Hepatocyte (in vitro differentiated cells): ENCODE data around the gene PTDSS2. TPM values are rescaled to one million over a fixed set of nuclear protein-coding genes. Genes with fewer than 3 reads are reported as not detected.

ENCODE experiments used
- DNase-seq: peaks from one replicate; pipeline ENCODE4 v3.0.0-alpha.2; 2016; ENCODE audit warnings: low spot score
- H2AFZ ChIP-seq: fragments of 200-600 bp; sonication (generic); 2 replicates; pipeline ENCODE4 v1.6.0; 2016; ENCODE audit warnings: antibody characterized with exemption, mild to moderate bottlenecking
- H3K27ac ChIP-seq: fragments of 200-600 bp; sonication (generic); 2 replicates; pipeline ENCODE4 v1.5.1; 2016; ENCODE audit warnings: mild to moderate bottlenecking
- H3K27me3 ChIP-seq: fragments of 200-600 bp; sonication (generic); 2 replicates; pipeline ENCODE4 v1.6.1; 2016
- H3K36me3 ChIP-seq: fragments of 200-600 bp; sonication (generic); replicated peaks from 2 replicates; pipeline ENCODE4 v1.5.1; 2016; ENCODE audit warnings: low read depth; ENCODE audit not compliant: insufficient read depth
- H3K4me1 ChIP-seq: fragments of 200-600 bp; sonication (generic); 2 replicates; pipeline ENCODE4 v1.5.1; 2016; ENCODE audit warnings: mild to moderate bottlenecking, moderate library complexity; ENCODE audit not compliant: insufficient read depth
- H3K4me2 ChIP-seq: fragments of 200-600 bp; sonication (generic); 2 replicates; pipeline ENCODE4 v1.6.0; 2016
- H3K4me3 ChIP-seq: fragments of 200-600 bp; sonication (generic); 2 replicates; pipeline ENCODE4 v1.5.1; 2016; ENCODE audit warnings: mild to moderate bottlenecking
- H3K79me2 ChIP-seq: fragments of 200-600 bp; sonication (generic); 2 replicates; pipeline ENCODE4 v1.6.0; 2017; ENCODE audit warnings: mild to moderate bottlenecking
- H3K9me2 ChIP-seq: fragments of 200-600 bp; sonication (generic); replicated peaks from 2 replicates; pipeline ENCODE4 v1.6.0; 2017; ENCODE audit warnings: mild to moderate bottlenecking; ENCODE audit not compliant: insufficient read depth
- H3K9me3 ChIP-seq: fragments of 200-600 bp; sonication (generic); 2 replicates; pipeline ENCODE4 v1.5.1; 2016; ENCODE audit warnings: low read depth, mild to moderate bottlenecking
- H4K20me1 ChIP-seq: fragments of 200-600 bp; sonication (generic); 2 replicates; pipeline ENCODE4 v1.6.0; 2016; ENCODE audit warnings: mild to moderate bottlenecking; ENCODE audit not compliant: insufficient read depth, poor library complexity, severe bottlenecking
- CTCF ChIP-seq: fragments of 200-600 bp; sonication (generic); IDR thresholded peaks from 2 replicates; pipeline ENCODE4 v1.5.1; 2016; ENCODE audit warnings: antibody characterized with exemption, mild to moderate bottlenecking; ENCODE audit not compliant: poor library complexity
- EZH2 ChIP-seq: fragments of 200-600 bp; sonication (generic); IDR thresholded peaks from 2 replicates; pipeline ENCODE4 v1.6.1; 2016; ENCODE audit warnings: antibody characterized with exemption, mild to moderate bottlenecking, borderline replicate concordance
- EZH2phosphoT487 ChIP-seq: fragments of 200-600 bp; sonication (generic); IDR thresholded peaks from one replicate; pipeline ENCODE4 v1.6.1; 2018; ENCODE audit warnings: antibody characterized with exemption, mild to moderate bottlenecking, low read depth, moderate library complexity; ENCODE audit not compliant: unreplicated experiment, severe bottlenecking
- WGBS: methylation state at CpG from one replicate; pipeline ENCODE4 v1.1.6; 2016; ENCODE audit warnings: low lambda C conversion rate; ENCODE audit errors: missing lambda C conversion rate; 5-methylcytosine and 5-hydroxymethylcytosine counted together
- polyA plus RNA-seq: library from polyadenylated mRNA; unstranded; fragments of >200 nt; fragmentation: Nextera tagmentation; extraction: Ambion mirVana; gene quantifications from 2 replicates; pipeline ENCODE4 v1.2.1, GENCODE V29; 2016
- total RNA-seq: library from RNA; depleted of rRNA; stranded (reverse); fragments of >200 nt; gene quantifications from 2 replicates; pipeline ENCODE4 v1.2.3, GENCODE V29; 2014

Gene PTDSS2
- total and polyA plus RNA-seq, 2 experiments from 2014 or later: 31.5 to 50.8 TPM

- 96% methylated on average over 19 of the region's 19 CpGs for WGBS
These were observed 2.9 kb downstream of the PTDSS2 start for GRCh38 chr11:452916-453527.

GRCh38 chr11:453564-453963 lies 3.5 kb downstream of the PTDSS2 start:
- Histone ChIP-seq H3K9me3 (no peaks in the 10 kb centered on the region), H2AFZ (no peak overlapping the region), H3K9me2 (no peaks in the 10 kb centered on the region), H3K27me3 (no peaks in the 10 kb centered on the region), H3K36me3 (no peaks in the 10 kb centered on the region), H3K4me3 (no peak overlapping the region), H3K27ac (no peak overlapping the region), H3K4me1 (peaks cover 21% of the 10 kb centered on the region), H4K20me1 (peaks cover 6% of the 10 kb centered on the region), H3K79me2 (peaks cover 76% of the 10 kb centered on the region), H3K4me2 (no peak overlapping the region)
- WGBS: 97% methylated on average over 12 of the region's 13 CpGs
- TF ChIP-seq CTCF: no peak
- TF ChIP-seq EZH2phosphoT487: no peak
- no peak for TF ChIP-seq EZH2
- no peak for DNase-seq

More at GRCh38 chr11:452916-453527, 2.9 kb downstream of the PTDSS2 start:
- no peaks in the 10 kb centered on the region for H3K9me2 ChIP-seq
- no peaks in the 10 kb centered on the region for H3K27me3 ChIP-seq
- no peak overlapping the region for H3K27ac ChIP-seq
- H3K4me3 ChIP-seq: no peak overlapping the region
- TF ChIP-seq EZH2 (no peak), CTCF (no peak), EZH2phosphoT487 (no peak)
- H2AFZ ChIP-seq: no peak overlapping the region
- no peaks in the 10 kb centered on the region for H3K36me3 ChIP-seq
- H3K79me2 ChIP-seq: peaks cover 74% of the 10 kb centered on the region
- peaks cover 23% of the 10 kb centered on the region for H3K4me1 ChIP-seq
- no peak overlapping the region for H3K4me2 ChIP-seq
- peaks cover 6% of the 10 kb centered on the region for H4K20me1 ChIP-seq
- H3K9me3 ChIP-seq: no peaks in the 10 kb centered on the region
- DNase-seq: no peak

- peaks cover 6% of the 10 kb centered on the region for H4K20me1 ChIP-seq
- H2AFZ ChIP-seq: no peak overlapping the region
- no peak for TF ChIP-seq EZH2
- TF ChIP-seq EZH2phosphoT487: no peak
- TF ChIP-seq CTCF: no peak
- H3K79me2 ChIP-seq: peaks cover 79% of the 10 kb centered on the region
- H3K36me3 ChIP-seq: no peaks in the 10 kb centered on the region
- no peak overlapping the region for H3K4me3 ChIP-seq
- H3K27ac ChIP-seq: no peak overlapping the region
- no peaks in the 10 kb centered on the region for H3K9me3 ChIP-seq
- no peak overlapping the region for H3K4me2 ChIP-seq
- H3K4me1 ChIP-seq: peaks cover 16% of the 10 kb centered on the region
- H3K27me3 ChIP-seq: no peaks in the 10 kb centered on the region
- DNase-seq: no peak
- H3K9me2 ChIP-seq: no peaks in the 10 kb centered on the region
- 97% methylated on average over 9 of the region's 9 CpGs for WGBS
These were observed 4.0 kb downstream of the PTDSS2 start for GRCh38 chr11:454043-454442.
